Right lobe of liver (tissue), 4 donors: ENCODE measurements around the gene PTPN3.

ENCODE experiments used
- POLR2A ChIP-seq: fragments of 450-650 bp; IDR thresholded peaks from one replicate; pipeline ENCODE4 v1.6.1; 2017; ENCODE audit warnings: antibody characterized with exemption, mild to moderate bottlenecking
- TF ChIP-seq, protein P1 (sequence below), 4 donors: fragments of 200-600 bp in 3 of 4; fragments of 450-650 bp in 1 of 4; IDR thresholded peaks; one replicate each; pipeline versions ENCODE4 v1.5.1 to v1.8.0; 2016 to 2022; ENCODE audit warnings: antibody characterized with exemption in 4 of 4, mild to moderate bottlenecking in 2 of 4
- donor health status: DM: no; HTN: no; CAD: no.
- donor health status: DM: no; HTN: no; CAD: no.
- donor health status: DM: no; HTN: yes; CAD: no.

GRCh38 chr9:109453210-109453842, 44.8 kb downstream of the PTPN3 start:
- TF ChIP-seq, protein P1, sequence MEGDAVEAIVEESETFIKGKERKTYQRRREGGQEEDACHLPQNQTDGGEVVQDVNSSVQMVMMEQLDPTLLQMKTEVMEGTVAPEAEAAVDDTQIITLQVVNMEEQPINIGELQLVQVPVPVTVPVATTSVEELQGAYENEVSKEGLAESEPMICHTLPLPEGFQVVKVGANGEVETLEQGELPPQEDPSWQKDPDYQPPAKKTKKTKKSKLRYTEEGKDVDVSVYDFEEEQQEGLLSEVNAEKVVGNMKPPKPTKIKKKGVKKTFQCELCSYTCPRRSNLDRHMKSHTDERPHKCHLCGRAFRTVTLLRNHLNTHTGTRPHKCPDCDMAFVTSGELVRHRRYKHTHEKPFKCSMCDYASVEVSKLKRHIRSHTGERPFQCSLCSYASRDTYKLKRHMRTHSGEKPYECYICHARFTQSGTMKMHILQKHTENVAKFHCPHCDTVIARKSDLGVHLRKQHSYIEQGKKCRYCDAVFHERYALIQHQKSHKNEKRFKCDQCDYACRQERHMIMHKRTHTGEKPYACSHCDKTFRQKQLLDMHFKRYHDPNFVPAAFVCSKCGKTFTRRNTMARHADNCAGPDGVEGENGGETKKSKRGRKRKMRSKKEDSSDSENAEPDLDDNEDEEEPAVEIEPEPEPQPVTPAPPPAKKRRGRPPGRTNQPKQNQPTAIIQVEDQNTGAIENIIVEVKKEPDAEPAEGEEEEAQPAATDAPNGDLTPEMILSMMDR (IDR thresholded peaks at IDR 0.05): no peak
- TF ChIP-seq POLR2A: no peak
